ENCODE measurements around the gene AGO4.
"Not testable (repeated sequence)": the region's sequence is repeated elsewhere in the genome, so short reads cannot be mapped to it uniquely, and the experiment has no call there.

Gene AGO4

DNA sequence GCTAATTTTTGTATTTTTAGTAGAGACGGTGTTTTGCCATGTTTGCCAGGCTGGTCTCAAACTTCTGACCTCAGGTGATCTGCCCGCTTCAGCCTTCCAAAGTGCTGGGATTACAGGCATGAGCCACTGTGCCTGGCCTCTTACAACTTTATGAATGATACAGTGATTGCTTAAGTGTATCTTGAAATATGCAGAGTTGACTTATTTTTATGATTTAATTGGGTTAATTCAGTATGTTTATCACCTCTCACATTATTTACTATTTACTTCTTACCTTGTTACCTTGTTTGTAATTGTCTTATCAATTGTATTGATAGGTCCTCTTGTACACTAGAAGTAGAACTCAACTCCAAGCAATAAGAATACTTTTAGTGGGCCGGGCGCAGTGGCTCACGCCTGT, 4.9 kb downstream of the AGO4 start:
- DNase-seq, result not testable (repeated sequence)

GRCh38 chr1:35825255-35825654, 17.4 kb downstream of the AGO4 start:
- DNase-seq, result no peak

- DNase-seq, result no peak
Observed at GRCh38 chr1:35832276-35832905, 24.6 kb downstream of the AGO4 start.

GRCh38 chr1:35833395-35833794, 25.6 kb downstream of the AGO4 start:
- DNase-seq, result no peak

- no peak for DNase-seq
Observed at GRCh38 chr1:35834218-35834617, 26.4 kb downstream of the AGO4 start.

- no peak for DNase-seq
Observed at GRCh38 chr1:35835398-35835797, 27.6 kb downstream of the AGO4 start.

DNA sequence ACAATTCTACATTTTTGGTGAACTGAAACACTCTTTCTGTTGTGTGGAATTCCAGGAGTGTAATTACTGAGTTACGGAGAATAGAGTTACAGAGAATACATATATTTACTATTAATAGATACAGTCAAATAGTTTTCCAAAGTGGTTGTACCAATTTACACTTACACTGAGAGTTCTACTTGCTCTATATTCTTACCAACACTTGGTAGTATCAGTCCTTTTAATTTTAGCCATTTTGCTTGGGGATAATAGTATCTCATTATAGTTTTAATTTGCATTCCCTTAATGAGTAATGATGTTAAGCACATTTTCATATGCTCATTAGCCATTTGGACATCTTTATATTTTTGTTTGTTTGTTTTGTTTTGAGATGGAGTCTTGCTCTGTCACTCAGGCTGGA, 28.9 kb downstream of the AGO4 start:
- no peak for DNase-seq

DNA sequence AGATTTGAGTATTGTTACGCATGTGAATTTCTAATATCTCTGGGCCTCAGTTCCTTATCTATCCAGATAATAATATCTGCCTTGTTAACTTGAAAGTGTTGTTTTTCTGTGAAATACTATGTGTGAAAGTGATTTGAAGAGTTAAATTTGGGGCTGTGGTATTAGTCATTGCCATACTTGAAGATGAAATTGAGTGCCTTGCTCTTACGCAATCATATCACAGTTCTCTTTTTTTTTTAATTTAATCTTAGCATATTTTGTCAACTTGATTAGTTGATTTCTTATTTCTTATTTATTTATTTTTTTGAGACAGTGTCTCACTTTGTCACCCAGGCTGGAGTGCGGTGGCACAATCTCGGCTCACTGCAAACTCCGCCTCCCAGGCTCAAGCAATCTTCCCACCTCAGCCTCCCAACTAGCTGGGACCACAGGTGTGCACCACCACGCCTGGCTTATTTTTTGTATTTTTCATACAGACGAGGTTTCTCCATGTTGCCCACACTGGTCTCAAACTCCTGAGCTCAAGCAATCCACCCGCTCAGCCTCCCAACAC, 31.0 kb downstream of the AGO4 start:
- DNase-seq, result no peak

DNA sequence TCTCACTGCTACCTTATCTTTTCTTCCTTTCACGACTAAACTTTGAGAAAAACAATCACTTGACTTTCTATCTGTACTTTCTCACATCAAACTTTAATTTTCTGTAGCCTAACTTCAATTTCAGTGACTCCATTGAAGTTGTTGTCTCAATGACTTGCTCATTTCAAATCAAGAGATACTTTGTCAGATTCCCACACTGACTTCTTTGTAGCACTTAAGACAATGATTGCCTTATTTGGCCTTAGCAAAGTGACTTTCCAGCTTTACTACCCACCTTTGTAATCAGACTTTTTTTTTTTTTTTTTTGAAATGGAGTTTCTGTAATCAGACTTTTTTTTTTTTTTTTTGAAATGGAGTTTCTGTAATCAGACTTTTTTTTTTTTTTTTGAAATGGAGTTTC, 37.0 kb downstream of the AGO4 start:
- no peak for DNase-seq

DNA sequence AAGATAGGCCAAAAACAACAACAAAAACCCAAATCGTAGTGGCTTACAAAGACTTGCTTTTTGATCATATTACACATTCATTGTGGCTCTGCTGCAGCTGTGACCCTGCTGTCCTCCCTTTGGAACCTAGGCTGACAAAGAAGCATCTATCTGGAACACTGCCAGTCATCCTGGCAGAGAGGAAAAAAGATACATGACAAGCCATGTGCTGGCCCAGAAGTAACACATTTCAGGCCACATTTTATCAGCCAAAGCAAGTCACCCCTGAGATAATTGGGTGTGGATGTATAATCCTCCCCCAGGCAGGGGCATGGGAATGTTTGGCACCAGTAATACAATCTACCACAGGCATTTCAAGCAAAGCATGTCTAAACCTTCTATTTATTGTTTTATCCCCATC, 38.0 kb downstream of the AGO4 start:
- peak; percentile 47 for DNase-seq

- DNase-seq, result no peak
Observed at GRCh38 chr1:35847935-35848565, 40.2 kb downstream of the AGO4 start.

GRCh38 chr1:35850051-35850450, 42.2 kb downstream of the AGO4 start:
- DNase-seq, result no peak

DNA sequence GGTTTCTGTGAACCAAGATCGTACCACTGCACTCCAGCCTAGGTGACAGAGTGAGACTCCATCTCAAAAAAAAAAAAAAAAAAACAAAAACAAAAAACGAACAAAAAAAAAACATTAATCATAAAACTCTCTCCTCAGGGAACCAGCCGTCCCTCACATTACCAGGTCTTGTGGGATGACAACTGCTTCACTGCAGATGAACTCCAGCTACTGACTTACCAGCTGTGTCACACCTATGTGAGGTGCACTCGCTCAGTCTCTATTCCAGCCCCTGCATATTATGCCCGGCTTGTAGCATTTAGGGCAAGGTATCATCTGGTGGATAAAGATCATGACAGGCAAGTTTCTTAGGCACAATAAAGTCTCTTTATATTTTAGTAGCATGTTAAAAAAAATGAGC, 42.9 kb downstream of the AGO4 start:
- no peak for DNase-seq

DNA sequence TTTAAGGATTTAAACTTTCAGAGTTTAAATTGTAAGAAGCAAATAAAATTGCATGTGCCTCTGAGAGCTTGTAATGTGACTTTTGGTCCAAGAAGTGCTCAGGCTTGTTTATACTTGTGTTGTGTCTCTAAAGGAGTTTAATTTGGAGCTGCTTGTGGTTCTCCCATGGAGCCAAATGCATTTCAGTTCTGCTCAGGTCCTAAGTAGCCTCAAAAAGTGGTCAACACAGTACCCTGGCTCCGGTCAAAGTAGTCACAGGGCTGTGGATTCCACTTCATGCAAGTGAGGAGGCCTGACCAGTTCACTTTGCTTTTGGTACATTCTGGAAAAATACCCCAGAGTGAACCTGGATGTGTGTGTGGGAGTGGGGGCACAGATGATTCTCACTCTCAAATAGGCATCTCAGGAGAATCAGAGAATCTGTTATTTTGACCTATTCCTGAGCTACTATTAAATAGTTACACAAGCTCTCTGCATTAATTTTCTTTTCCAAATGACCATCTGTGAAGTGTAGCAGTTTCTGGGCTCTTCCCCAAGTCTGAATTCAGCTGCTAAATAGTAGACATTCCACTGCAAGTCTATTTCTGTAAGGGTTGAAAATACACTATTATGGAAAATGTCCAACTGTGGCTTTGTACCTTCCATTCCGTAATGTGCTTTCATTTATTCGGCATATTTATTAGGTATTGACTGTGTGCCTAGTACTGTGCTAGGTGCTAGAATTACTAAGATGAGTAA, 43.5 kb downstream of the AGO4 start:
- DNase-seq, result no peak

DNA sequence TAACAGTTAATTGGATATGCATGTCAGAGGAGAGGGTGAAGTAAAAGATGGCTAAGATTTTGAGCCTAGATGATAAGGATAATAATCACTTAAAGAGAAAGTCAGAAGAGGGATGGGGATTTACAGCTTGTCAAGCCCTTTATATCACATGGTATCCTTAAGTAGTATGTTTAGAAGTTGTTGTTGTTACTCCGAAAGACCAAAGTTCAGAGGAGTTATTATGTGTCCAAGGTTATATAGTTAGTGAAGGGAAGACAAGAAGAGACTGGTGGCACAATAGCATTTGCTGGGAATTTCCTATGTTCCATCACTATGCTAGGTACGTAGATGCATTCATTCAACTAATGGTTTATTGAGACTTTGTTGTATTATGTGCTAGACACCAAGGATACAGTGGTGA, 44.4 kb downstream of the AGO4 start:
- no peak for DNase-seq

GRCh38 chr1:35854989-35855700, 47.3 kb downstream of the AGO4 start:
- no peak for DNase-seq

DNA sequence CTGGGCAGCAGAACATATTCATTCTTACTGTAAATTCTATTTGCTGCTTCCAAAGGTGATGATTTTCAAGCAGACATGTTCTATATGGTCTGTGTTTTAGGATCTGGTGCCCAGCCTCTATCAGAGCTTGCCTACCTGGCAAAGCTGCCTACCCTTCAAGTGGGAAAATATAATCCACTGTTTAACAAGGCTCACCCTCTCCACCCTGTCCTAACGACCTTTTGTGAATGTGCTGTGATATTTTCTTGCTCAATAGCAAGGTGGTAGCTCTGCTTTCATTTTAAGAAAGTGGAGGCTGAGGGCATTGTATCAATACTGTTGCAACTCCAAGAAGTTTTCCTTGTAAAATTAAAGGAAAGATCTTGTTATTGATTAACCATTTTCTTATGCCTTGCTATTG, 49.1 kb downstream of the AGO4 start:
- no peak for DNase-seq

GRCh38 chr1:35857830-35858229, 50.0 kb downstream of the AGO4 start:
- DNase-seq, result no peak

GRCh38 chr1:35860696-35861095, 52.9 kb downstream of the AGO4 start:
- DNase-seq, result no peak

- DNase-seq, result no peak
Observed at GRCh38 chr1:35863136-35863535, 55.3 kb downstream of the AGO4 start.

GRCh38 chr1:35863881-35864625, 56.2 kb downstream of the AGO4 start:
- no peak for DNase-seq

- DNase-seq, result no peak
Observed at GRCh38 chr1:35864813-35865212, 57.0 kb downstream of the AGO4 start.

GRCh38 chr1:35866991-35867390, 59.2 kb downstream of the AGO4 start:
- DNase-seq, result no peak
